OCI-LY7 (cell line): ENCODE results near the gene AGRN.
"Not testable (repeated sequence)": the region's sequence is repeated elsewhere in the genome, so short reads cannot be mapped to it uniquely, and the experiment has no call there.

Experiments
- EZH2phosphoT487 ChIP-seq: fragments of 200-600 bp; sonication (generic); IDR thresholded peaks from 2 replicates; pipeline ENCODE4 v1.6.1; 2018; ENCODE audit warnings: low read depth, borderline replicate concordance, mild to moderate bottlenecking, mixed run types, antibody characterized with exemption, low read length, moderate library complexity, mixed read lengths
- TF ChIP-seq, protein P1 (sequence below): fragments of 200-600 bp; sonication (generic); conservative IDR thresholded peaks from 2 replicates; pipeline ENCODE4 v1.5.1; 2014; ENCODE audit warnings: mild to moderate bottlenecking, antibody characterized with exemption, low read length, moderate library complexity, mixed read lengths

DNA sequence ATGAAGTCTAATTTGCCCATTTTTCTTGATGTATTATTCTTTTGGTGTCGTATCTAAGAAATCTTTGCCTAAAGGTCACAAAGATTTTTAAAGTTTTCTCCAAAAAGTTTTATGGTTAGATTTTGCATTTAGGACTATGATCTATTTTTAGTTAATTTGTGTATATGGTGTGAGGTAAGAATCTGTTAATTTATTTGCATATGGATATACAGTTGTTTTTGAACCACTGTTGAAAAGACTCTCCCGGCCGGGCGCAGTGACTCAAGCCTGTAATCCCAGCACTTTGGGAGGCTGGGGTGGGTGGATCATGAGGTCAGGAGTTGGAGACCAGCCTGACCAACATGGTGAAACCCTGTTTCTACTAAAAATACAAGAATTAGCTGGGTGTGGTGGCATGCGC lies 31.9 kb upstream of the AGRN start:
- TF ChIP-seq, protein P1, sequence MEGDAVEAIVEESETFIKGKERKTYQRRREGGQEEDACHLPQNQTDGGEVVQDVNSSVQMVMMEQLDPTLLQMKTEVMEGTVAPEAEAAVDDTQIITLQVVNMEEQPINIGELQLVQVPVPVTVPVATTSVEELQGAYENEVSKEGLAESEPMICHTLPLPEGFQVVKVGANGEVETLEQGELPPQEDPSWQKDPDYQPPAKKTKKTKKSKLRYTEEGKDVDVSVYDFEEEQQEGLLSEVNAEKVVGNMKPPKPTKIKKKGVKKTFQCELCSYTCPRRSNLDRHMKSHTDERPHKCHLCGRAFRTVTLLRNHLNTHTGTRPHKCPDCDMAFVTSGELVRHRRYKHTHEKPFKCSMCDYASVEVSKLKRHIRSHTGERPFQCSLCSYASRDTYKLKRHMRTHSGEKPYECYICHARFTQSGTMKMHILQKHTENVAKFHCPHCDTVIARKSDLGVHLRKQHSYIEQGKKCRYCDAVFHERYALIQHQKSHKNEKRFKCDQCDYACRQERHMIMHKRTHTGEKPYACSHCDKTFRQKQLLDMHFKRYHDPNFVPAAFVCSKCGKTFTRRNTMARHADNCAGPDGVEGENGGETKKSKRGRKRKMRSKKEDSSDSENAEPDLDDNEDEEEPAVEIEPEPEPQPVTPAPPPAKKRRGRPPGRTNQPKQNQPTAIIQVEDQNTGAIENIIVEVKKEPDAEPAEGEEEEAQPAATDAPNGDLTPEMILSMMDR = not testable (repeated sequence)
- TF ChIP-seq EZH2phosphoT487 = not testable (repeated sequence)
